Suprapubic skin (tissue), 4 donors: ENCODE measurements around the gene PUSL1. TPM values are rescaled to one million over a fixed set of nuclear protein-coding genes. Genes with fewer than 3 reads are reported as not detected.

Experiments
- DNase-seq, 2 donors: peaks; one replicate each; pipeline ENCODE4 v3.0.0-alpha.2; 2019; ENCODE audit warnings: low spot score in 2 of 2
- H3K27ac ChIP-seq: fragments of 200-600 bp; sonication (generic); one replicate; pipeline ENCODE4 v1.5.1; 2019
- H3K27me3 ChIP-seq: fragments of 200-600 bp; sonication (generic); one replicate; pipeline ENCODE4 v1.5.1; 2019
- H3K36me3 ChIP-seq: fragments of 200-600 bp; sonication (generic); one replicate; pipeline ENCODE4 v1.5.1; 2019
- H3K4me1 ChIP-seq: fragments of 200-600 bp; sonication (generic); one replicate; pipeline ENCODE4 v1.5.1; 2019
- H3K4me3 ChIP-seq: fragments of 200-600 bp; sonication (generic); one replicate; pipeline ENCODE4 v1.5.1; 2019; ENCODE audit warnings: mild to moderate bottlenecking
- H3K9me3 ChIP-seq: fragments of 200-600 bp; sonication (generic); one replicate; pipeline ENCODE4 v1.5.1; 2019
- CTCF ChIP-seq, 2 donors: fragments of 200-600 bp in 1 of 2; fragments of 450-650 bp in 1 of 2; sonication (generic) in 1 of 2; IDR thresholded peaks; one replicate each; pipeline ENCODE4 v1.5.1; 2016 to 2019; ENCODE audit warnings: antibody characterized with exemption in 2 of 2, mild to moderate bottlenecking in 1 of 2, moderate library complexity in 1 of 2
- EP300 ChIP-seq: sonication (generic); formaldehyde crosslinking; IDR thresholded peaks from one replicate; pipeline ENCODE4 v1.6.1; 2017; ENCODE audit warnings: antibody characterized with exemption
- POLR2A ChIP-seq, 2 donors: fragments of 450-650 bp; IDR thresholded peaks; one replicate each; pipeline ENCODE4 v1.6.1; 2017; ENCODE audit warnings: antibody characterized with exemption in 2 of 2, mild to moderate bottlenecking in 2 of 2, moderate library complexity in 2 of 2
- POLR2AphosphoS5 ChIP-seq, 3 donors: sonication (generic); formaldehyde crosslinking; IDR thresholded peaks; one replicate each; pipeline ENCODE4 v1.6.1; 2017; ENCODE audit warnings: antibody characterized with exemption in 3 of 3
- WGBS: methylation state at CpG from one replicate; pipeline ENCODE4 v1.1.5; 2018; 5-methylcytosine and 5-hydroxymethylcytosine counted together
- total RNA-seq, 4 donors: library from RNA; depleted of rRNA; stranded (reverse); fragments of >200 nt; gene quantifications; one replicate each; pipeline ENCODE4 v1.1.0, GENCODE V29; 2016

The PUSL1 gene
- total RNA-seq, 4 donors from 2014 or later = 16.9 to 56.4 (median 36.4) TPM

DNA sequence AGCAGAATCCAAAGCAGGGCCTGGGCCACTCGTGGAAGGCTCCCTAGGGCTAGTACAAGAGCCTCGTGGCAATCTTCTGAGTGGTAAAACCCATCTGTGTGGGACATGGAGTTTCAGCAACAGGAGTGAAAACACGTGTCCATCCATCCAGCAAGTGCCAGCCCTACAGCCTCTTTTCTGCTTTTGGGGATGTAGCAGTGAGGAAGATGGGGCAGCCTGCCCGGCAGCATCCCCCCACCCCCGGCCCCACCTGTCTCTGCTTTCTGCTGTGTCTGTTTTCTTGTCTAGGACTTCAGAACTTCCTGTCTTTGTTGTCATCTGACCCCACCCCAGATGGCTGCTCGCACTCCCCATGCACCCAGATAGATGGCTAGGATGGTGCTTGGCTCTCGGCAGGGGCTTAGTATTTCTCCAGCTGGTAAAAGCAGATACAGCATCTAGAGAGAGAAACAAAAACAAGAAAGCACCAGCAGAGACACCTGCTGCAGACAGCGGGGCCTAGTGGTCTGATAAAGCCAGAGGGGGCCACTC is 17.7 kb downstream of the PUSL1 start:
- Histone ChIP-seq H3K4me3 (peak overlapping the region; percentile 90), H3K27ac (peak overlapping the region; percentile 89), H3K4me1 (peaks cover 56% of the 10 kb centered on the region), H3K36me3 (peaks cover 21% of the 10 kb centered on the region), H3K27me3 (no peaks in the 10 kb centered on the region), H3K9me3 (no peaks in the 10 kb centered on the region)
- TF ChIP-seq EP300 = no peak
- TF ChIP-seq POLR2A (IDR thresholded peaks at IDR 0.05) = no peak
- no peak for TF ChIP-seq POLR2AphosphoS5 (IDR thresholded peaks at IDR 0.05)
- no peak for TF ChIP-seq CTCF (IDR thresholded peaks at IDR 0.05)
- DNase-seq = no peak
- 63% methylated on average over 8 of the region's 8 CpGs for WGBS

- DNase-seq = no peak
- peaks cover 18% of the 10 kb centered on the region for H3K36me3 ChIP-seq
- no peak overlapping the region for H3K4me3 ChIP-seq
- 92% methylated on average over 27 of the region's 40 CpGs for WGBS
- H3K27me3 ChIP-seq = no peaks in the 10 kb centered on the region
- no peak for TF ChIP-seq CTCF (IDR thresholded peaks at IDR 0.05)
- TF ChIP-seq EP300 = no peak
- TF ChIP-seq POLR2A (IDR thresholded peaks at IDR 0.05) = no peak
- TF ChIP-seq POLR2AphosphoS5 (IDR thresholded peaks at IDR 0.05) = no peak
- no peak overlapping the region for H3K27ac ChIP-seq
- no peaks in the 10 kb centered on the region for H3K9me3 ChIP-seq
- peaks cover 58% of the 10 kb centered on the region for H3K4me1 ChIP-seq
These were observed 18.9 kb downstream of the PUSL1 start for GRCh38 chr1:1327291-1327690.

DNA sequence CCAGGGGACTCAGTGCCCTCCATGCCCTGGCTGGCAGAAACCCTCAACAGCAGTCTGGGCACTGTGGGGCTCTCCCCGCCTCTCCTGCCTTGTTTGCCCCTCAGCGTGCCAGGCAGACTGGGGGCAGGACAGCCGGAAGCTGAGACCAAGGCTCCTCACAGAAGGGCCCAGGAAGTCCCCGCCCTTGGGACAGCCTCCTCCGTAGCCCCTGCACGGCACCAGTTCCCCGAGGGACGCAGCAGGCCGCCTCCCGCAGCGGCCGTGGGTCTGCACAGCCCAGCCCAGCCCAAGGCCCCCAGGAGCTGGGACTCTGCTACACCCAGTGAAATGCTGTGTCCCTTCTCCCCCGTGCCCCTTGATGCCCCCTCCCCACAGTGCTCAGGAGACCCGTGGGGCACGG is 19.9 kb downstream of the PUSL1 start:
- H3K27me3 ChIP-seq = no peaks in the 10 kb centered on the region
- H3K9me3 ChIP-seq = no peaks in the 10 kb centered on the region
- no peak for DNase-seq
- H3K4me1 ChIP-seq = peaks cover 58% of the 10 kb centered on the region
- 82% methylated on average over 11 of the region's 15 CpGs for WGBS
- H3K4me3 ChIP-seq = no peak overlapping the region
- no peak overlapping the region for H3K27ac ChIP-seq
- TF ChIP-seq EP300 = no peak
- TF ChIP-seq POLR2AphosphoS5 (IDR thresholded peaks at IDR 0.05) = no peak
- TF ChIP-seq POLR2A (IDR thresholded peaks at IDR 0.05) = no peak
- no peak for TF ChIP-seq CTCF (IDR thresholded peaks at IDR 0.05)
- H3K36me3 ChIP-seq = peaks cover 18% of the 10 kb centered on the region

DNA sequence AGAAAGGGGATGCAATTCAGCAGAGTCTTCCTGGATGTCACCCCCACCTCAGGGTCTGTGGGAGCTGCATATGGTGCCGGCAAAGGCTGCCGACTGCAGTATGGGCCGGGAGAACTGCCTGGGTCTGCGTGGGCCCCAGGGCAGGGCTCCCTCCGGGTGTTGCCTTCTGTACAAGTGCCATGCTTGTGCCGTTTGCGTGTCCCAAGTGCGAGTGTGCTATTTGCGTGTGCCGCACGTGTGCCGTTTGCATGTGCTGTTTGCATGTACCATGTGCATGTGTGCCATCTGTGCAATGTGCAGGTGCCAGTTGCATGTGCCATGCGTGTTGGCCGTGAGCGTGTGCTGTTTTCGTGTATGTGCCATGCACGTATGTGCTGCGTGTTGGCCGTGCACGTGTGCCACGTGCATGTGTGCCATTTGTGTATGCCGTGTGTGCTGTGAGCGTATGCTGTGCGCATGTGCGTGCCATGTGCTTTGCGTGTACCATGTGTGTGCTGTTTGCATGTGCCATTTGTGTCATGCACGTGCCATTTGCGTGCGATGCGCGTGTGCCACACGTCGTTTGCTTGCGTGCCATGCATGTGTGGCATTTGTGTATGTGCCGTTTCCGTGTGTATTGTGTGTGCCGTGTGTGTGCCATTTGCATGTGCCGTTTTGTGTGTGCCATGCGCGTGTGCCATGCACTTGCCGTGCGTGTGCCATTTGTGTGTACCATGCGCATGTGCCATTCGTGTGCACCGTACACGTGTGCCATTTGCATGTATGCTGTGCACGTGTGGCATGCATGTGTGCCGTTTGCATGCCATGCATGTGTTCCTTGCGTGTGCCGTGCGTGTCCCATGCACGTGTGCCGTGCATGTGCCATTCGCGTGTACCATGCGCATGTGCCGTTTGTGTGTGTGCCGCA is 21.2 kb downstream of the PUSL1 start:
- Histone ChIP-seq H3K36me3 (peaks cover 18% of the 10 kb centered on the region), H3K4me3 (no peak overlapping the region), H3K9me3 (no peaks in the 10 kb centered on the region), H3K4me1 (peaks cover 60% of the 10 kb centered on the region), H3K27me3 (no peaks in the 10 kb centered on the region), H3K27ac (no peak overlapping the region)
- 88% methylated on average over 41 of the region's 58 CpGs for WGBS
- TF ChIP-seq POLR2AphosphoS5 (IDR thresholded peaks at IDR 0.05) = no peak
- TF ChIP-seq CTCF (IDR thresholded peaks at IDR 0.05) = no peak
- TF ChIP-seq EP300 = no peak
- TF ChIP-seq POLR2A (IDR thresholded peaks at IDR 0.05) = no peak
- no peak for DNase-seq

DNA sequence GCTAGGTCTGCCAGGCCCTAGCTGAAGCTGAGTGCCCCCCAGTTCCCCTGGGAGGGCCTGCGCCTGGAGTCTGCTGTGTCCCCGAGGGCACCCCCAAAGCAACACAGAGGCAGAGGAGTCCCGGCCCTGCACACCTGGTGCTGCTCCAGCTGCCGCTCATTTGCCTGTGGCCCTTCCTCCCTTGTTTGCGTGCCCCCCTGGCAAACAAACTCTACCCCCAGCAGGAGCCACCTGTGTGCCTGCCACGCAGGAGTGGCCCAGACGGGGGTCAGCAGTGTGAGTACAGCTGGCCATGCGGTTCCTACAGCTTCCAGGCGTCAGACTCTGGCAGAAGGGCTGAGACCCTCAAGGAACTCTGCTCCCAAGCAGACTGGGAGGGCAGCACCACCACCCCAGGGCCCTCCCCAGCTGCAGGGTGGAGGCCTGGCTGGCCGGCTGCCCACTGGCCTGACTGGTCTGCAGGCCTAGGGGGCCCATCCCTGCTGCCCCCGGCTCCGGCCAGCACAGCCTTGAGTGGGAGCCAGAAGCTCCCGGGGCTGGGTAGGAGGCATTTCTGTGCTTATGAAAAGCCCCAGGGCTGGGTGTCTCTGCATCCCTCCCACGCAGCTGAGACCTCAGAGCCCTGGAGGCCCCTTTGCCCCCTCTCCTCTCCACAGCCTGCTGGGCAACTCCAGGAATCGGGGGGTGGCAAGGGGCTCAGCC is 22.1 kb downstream of the PUSL1 start:
- no peaks in the 10 kb centered on the region for H3K9me3 ChIP-seq
- DNase-seq = no peak
- H3K36me3 ChIP-seq = peaks cover 21% of the 10 kb centered on the region
- H3K4me3 ChIP-seq = no peak overlapping the region
- no peaks in the 10 kb centered on the region for H3K27me3 ChIP-seq
- TF ChIP-seq POLR2AphosphoS5 (IDR thresholded peaks at IDR 0.05) = no peak
- no peak for TF ChIP-seq POLR2A (IDR thresholded peaks at IDR 0.05)
- no peak for TF ChIP-seq CTCF (IDR thresholded peaks at IDR 0.05)
- TF ChIP-seq EP300 = no peak
- no peak overlapping the region for H3K27ac ChIP-seq
- WGBS = 75% methylated on average over 5 of the region's 15 CpGs
- H3K4me1 ChIP-seq = peaks cover 54% of the 10 kb centered on the region
